PC-9 (cell line): ENCODE results near the gene ZCCHC14.

ENCODE experiments used
- CTCF ChIP-seq: fragments of 200-600 bp; sonication (generic); conservative IDR thresholded peaks from 2 replicates; pipeline ENCODE4 v1.6.1; 2017; ENCODE audit warnings: mixed run types, antibody characterized with exemption, mild to moderate bottlenecking, moderate library complexity
- EZH2 ChIP-seq: fragments of 200-600 bp; sonication (generic); IDR thresholded peaks from 2 replicates; pipeline ENCODE4 v1.8.0; 2017; ENCODE audit warnings: antibody characterized with exemption, low read depth

GRCh38 chr16:87366288-87366687, 126.5 kb downstream of the ZCCHC14 start:
- TF ChIP-seq CTCF (no peak), EZH2 (no peak)
